HepG2 (cell line): Measurements from ENCODE around the gene GGNBP2. TPM values are rescaled to one million over a fixed set of nuclear protein-coding genes. Genes with fewer than 3 reads are reported as not detected.

ENCODE experiments used
- ATF3 ChIP-seq: sonication (generic); formaldehyde crosslinking; IDR thresholded peaks from 2 replicates; pipeline ENCODE4 v1.4.0; 2020; ENCODE audit warnings: missing genetic modification reagents
- CEBPB ChIP-seq: IDR thresholded peaks from 2 replicates; pipeline ENCODE4 v1.6.1; 2011; ENCODE audit warnings: low read depth, low read length, improper control_type of control experiment, borderline replicate concordance
- CEBPG ChIP-seq: IDR thresholded peaks from 2 replicates; pipeline ENCODE4 v1.6.1; 2016
- GLI4 ChIP-seq: sonication (generic); formaldehyde crosslinking; IDR thresholded peaks from 2 replicates; pipeline ENCODE4 v1.5.1; 2020; ENCODE audit warnings: missing genetic modification reagents, mild to moderate bottlenecking, moderate library complexity, borderline replicate concordance
- MEF2D ChIP-seq: sonication (generic); formaldehyde crosslinking; IDR thresholded peaks from 2 replicates; pipeline ENCODE4 v1.5.1; 2020; ENCODE audit warnings: mild to moderate bottlenecking, missing genetic modification reagents
- NR1H2 ChIP-seq: sonication (generic); formaldehyde crosslinking; IDR thresholded peaks from 2 replicates; pipeline ENCODE4 v1.8.1; 2022; ENCODE audit warnings: low read depth, missing genetic modification reagents, borderline replicate concordance
- NR2C2 ChIP-seq: sonication (generic); formaldehyde crosslinking; IDR thresholded peaks from 2 replicates; pipeline ENCODE4 v1.4.0; 2020; ENCODE audit warnings: missing genetic modification reagents, mild to moderate bottlenecking, moderate library complexity, borderline replicate concordance
- RFX5 ChIP-seq: IDR thresholded peaks from 2 replicates; pipeline ENCODE4 v1.6.1; 2011; ENCODE audit warnings: low read depth, low read length, improper control_type of control experiment
- SRF ChIP-seq: IDR thresholded peaks from 2 replicates; pipeline ENCODE4 v1.6.1; 2011; ENCODE audit warnings: mild to moderate bottlenecking, low read depth, low read length, moderate library complexity
- TFDP1 ChIP-seq: IDR thresholded peaks from 2 replicates; pipeline ENCODE4 v1.6.1; 2016; ENCODE audit warnings: missing compliant biosample characterization, missing genetic modification reagents, borderline replicate concordance
- U2AF1 ChIP-seq: fragments of 200-400 bp; formaldehyde crosslinking; optimal IDR thresholded peaks from 2 replicates; pipeline ENCODE3; 2017; ENCODE audit warnings: mild to moderate bottlenecking, low read depth, low read length
- ZFYVE20 ChIP-seq: sonication (generic); formaldehyde crosslinking; IDR thresholded peaks from 2 replicates; pipeline ENCODE4 v1.8.0; 2023; ENCODE audit warnings: low read depth, mild to moderate bottlenecking, moderate library complexity, missing genetic modification reagents, borderline replicate concordance
- ZNF44 ChIP-seq: sonication (generic); formaldehyde crosslinking; IDR thresholded peaks from 2 replicates; pipeline ENCODE4 v1.5.1; 2020; ENCODE audit warnings: mild to moderate bottlenecking, missing genetic modification reagents
- ZNF496 ChIP-seq: sonication (generic); formaldehyde crosslinking; IDR thresholded peaks from 2 replicates; pipeline ENCODE4 v1.8.1; 2023; ENCODE audit warnings: mild to moderate bottlenecking, moderate library complexity, missing genetic modification reagents; ENCODE audit not compliant: insufficient replicate concordance
- ZNF510 ChIP-seq: sonication (generic); formaldehyde crosslinking; IDR thresholded peaks from 2 replicates; pipeline ENCODE4 v1.4.0; 2020; ENCODE audit warnings: low read depth, mild to moderate bottlenecking, missing genetic modification reagents
- polyA plus RNA-seq, 8 experiments: library from polyadenylated mRNA; depleted of rRNA in 3 of 8; stranded (reverse) in 7 of 8; unstranded in 1 of 8; fragments of >200 nt; fragmentation: Illumina TruSeq in 4 of 8; extraction: Trizol in 4 of 8; gene quantifications; 2 replicates each; pipeline versions ENCODE4 v1.2.1 to v1.2.3, GENCODE V29; 2011 to 2016; ENCODE audit warnings: low read depth in 4 of 8, missing spikeins in 1 of 8, mixed read lengths in 1 of 8; ENCODE audit not compliant: insufficient read depth in 1 of 8
- total RNA-seq, 5 experiments: library from RNA; depleted of rRNA; stranded (reverse); fragments of >200 nt; fragmentation: Illumina TruSeq; extraction: Trizol; gene quantifications; 2 replicates each; pipeline ENCODE4 v1.2.3, GENCODE V29; 2016; ENCODE audit warnings: low read depth in 1 of 5
- TF ChIP-seq, protein P1 (sequence below): fragments of 450-650 bp; IDR thresholded peaks from 2 replicates; pipeline ENCODE4 v1.6.1; 2016
- TF ChIP-seq, protein P2 (sequence below): IDR thresholded peaks from 2 replicates; pipeline ENCODE4 v1.6.1; 2016; ENCODE audit warnings: low read depth, missing genetic modification reagents, missing compliant biosample characterization
- TF ChIP-seq, protein P3 (sequence below): sonication (generic); formaldehyde crosslinking; IDR thresholded peaks from 2 replicates; pipeline ENCODE4 v1.5.0; 2020; ENCODE audit warnings: mild to moderate bottlenecking, missing genetic modification reagents, borderline replicate concordance

GGNBP2 gene
- total and polyA plus RNA-seq, 2 of the 13 experiments (the other 11 are each of a cell fraction or from before 2014, with no cell fraction given) = 53.3 to 84.2 TPM

- 0 out of 2 replicates have a peak, but pooled peaks have one; percentile 34 for TF ChIP-seq ZFYVE20 (CRISPR knock-in tag)
- TF ChIP-seq ZNF44 (CRISPR knock-in tag) = no peak
- TF ChIP-seq SRF = no peak
- no peak for TF ChIP-seq CEBPB
- no peak for TF ChIP-seq ZNF496 (CRISPR knock-in tag)
- TF ChIP-seq CEBPG (CRISPR knock-in tag) = no peak
- TF ChIP-seq TFDP1 (CRISPR knock-in tag) = peak; percentile 67; the same call in 1 of the 2 replicates
- no peak for TF ChIP-seq U2AF1
- TF ChIP-seq RFX5 = no peak
- TF ChIP-seq, protein P1, sequence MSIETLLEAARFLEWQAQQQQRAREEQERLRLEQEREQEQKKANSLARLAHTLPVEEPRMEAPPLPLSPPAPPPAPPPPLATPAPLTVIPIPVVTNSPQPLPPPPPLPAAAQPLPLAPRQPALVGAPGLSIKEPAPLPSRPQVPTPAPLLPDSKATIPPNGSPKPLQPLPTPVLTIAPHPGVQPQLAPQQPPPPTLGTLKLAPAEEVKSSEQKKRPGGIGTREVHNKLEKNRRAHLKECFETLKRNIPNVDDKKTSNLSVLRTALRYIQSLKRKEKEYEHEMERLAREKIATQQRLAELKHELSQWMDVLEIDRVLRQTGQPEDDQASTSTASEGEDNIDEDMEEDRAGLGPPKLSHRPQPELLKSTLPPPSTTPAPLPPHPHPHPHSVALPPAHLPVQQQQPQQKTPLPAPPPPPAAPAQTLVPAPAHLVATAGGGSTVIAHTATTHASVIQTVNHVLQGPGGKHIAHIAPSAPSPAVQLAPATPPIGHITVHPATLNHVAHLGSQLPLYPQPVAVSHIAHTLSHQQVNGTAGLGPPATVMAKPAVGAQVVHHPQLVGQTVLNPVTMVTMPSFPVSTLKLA = no peak
- TF ChIP-seq, protein P2, sequence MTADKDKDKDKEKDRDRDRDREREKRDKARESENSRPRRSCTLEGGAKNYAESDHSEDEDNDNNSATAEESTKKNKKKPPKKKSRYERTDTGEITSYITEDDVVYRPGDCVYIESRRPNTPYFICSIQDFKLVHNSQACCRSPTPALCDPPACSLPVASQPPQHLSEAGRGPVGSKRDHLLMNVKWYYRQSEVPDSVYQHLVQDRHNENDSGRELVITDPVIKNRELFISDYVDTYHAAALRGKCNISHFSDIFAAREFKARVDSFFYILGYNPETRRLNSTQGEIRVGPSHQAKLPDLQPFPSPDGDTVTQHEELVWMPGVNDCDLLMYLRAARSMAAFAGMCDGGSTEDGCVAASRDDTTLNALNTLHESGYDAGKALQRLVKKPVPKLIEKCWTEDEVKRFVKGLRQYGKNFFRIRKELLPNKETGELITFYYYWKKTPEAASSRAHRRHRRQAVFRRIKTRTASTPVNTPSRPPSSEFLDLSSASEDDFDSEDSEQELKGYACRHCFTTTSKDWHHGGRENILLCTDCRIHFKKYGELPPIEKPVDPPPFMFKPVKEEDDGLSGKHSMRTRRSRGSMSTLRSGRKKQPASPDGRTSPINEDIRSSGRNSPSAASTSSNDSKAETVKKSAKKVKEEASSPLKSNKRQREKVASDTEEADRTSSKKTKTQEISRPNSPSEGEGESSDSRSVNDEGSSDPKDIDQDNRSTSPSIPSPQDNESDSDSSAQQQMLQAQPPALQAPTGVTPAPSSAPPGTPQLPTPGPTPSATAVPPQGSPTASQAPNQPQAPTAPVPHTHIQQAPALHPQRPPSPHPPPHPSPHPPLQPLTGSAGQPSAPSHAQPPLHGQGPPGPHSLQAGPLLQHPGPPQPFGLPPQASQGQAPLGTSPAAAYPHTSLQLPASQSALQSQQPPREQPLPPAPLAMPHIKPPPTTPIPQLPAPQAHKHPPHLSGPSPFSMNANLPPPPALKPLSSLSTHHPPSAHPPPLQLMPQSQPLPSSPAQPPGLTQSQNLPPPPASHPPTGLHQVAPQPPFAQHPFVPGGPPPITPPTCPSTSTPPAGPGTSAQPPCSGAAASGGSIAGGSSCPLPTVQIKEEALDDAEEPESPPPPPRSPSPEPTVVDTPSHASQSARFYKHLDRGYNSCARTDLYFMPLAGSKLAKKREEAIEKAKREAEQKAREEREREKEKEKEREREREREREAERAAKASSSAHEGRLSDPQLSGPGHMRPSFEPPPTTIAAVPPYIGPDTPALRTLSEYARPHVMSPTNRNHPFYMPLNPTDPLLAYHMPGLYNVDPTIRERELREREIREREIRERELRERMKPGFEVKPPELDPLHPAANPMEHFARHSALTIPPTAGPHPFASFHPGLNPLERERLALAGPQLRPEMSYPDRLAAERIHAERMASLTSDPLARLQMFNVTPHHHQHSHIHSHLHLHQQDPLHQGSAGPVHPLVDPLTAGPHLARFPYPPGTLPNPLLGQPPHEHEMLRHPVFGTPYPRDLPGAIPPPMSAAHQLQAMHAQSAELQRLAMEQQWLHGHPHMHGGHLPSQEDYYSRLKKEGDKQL (CRISPR knock-in tag) = no peak
- no peak for TF ChIP-seq MEF2D (CRISPR knock-in tag)
- TF ChIP-seq NR2C2 = 0 out of 2 replicates have a peak, but pooled peaks have one; percentile 34
- no peak for TF ChIP-seq ZNF510 (CRISPR knock-in tag)
- no peak for TF ChIP-seq NR1H2
- TF ChIP-seq, protein P3, sequence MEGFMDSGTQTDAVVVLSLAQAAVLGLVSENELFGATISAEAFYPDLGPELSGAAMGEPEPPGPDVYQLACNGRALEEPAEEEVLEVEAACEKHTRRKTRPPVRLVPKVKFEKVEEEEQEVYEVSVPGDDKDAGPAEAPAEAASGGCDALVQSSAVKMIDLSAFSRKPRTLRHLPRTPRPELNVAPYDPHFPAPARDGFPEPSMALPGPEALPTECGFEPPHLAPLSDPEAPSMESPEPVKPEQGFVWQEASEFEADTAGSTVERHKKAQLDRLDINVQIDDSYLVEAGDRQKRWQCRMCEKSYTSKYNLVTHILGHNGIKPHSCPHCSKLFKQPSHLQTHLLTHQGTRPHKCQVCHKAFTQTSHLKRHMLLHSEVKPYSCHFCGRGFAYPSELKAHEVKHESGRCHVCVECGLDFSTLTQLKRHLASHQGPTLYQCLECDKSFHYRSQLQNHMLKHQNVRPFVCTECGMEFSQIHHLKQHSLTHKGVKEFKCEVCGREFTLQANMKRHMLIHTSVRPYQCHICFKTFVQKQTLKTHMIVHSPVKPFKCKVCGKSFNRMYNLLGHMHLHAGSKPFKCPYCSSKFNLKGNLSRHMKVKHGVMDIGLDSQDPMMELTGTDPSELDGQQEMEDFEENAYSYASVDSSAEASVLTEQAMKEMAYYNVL (CRISPR knock-in tag) = no peak
- no peak for TF ChIP-seq GLI4 (CRISPR knock-in tag)
- TF ChIP-seq ATF3 (CRISPR knock-in tag) = no peak
Observed at GRCh38 chr17:36591434-36592315, 47.0 kb downstream of the GGNBP2 start, which contains the start of gene DHRS11 (continued).
